Measurements from ENCODE around the gene COG5. TPM values are rescaled to one million over a fixed set of nuclear protein-coding genes. Genes with fewer than 3 reads are reported as not detected.

Gene COG5
- total and polyA plus RNA-seq, 2 experiments from 2014 or later, result 15.4 to 36.5 TPM

DNA sequence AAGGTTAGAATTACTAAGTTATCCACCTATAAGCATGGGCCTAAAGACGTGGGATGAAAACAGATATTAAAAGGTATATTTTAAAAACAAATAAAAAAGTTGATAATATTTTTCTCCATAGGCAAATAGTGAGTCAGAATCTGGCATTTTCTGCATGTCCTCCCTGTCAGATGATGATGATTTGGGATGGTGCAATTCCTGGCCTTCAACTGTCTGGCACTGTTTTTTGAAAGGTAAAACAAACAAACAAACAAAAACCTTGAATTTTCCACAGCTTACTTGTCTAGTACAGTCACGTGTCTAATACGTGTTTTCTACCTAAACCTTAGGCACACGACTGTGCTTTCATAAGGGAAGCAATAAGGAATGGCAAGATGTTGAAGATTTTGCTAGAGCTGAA is 377.5 kb downstream of the COG5 start:
- H3K9me2 ChIP-seq (ENCODE audit: insufficient read depth), result no peaks in the 10 kb centered on the region
- Mint-ChIP-seq H3K4me1 (no peaks in the 10 kb centered on the region), H3K4me3 (no peak overlapping the region), H3K36me3 (ENCODE audit: low read depth) (peaks cover 41% of the 10 kb centered on the region), H3K9me3 (no peaks in the 10 kb centered on the region), H3K27me3 (ENCODE audit: insufficient read depth, low read depth, poor library complexity) (no peaks in the 10 kb centered on the region), H3K27ac (no peak overlapping the region)
- no peak overlapping the region for H3K27ac ChIP-seq (ENCODE audit: low read depth)
- no peak for TF ChIP-seq POLR2AphosphoS5 (IDR thresholded peaks at IDR 0.05; ENCODE audit: low read depth)
- TF ChIP-seq ZNF462 (CRISPR knock-in tag; IDR thresholded peaks at IDR 0.05), result no peak
- no peak for TF ChIP-seq REST (IDR thresholded peaks at IDR 0.05; ENCODE audit: unreplicated experiment)
- no peak overlapping the region for H3K4me3 ChIP-seq
- no peaks in the 10 kb centered on the region for H3F3A ChIP-seq (replicated peaks; ENCODE audit: low read depth)
- H3K27me3 ChIP-seq (ENCODE audit: insufficient read depth), result no peaks in the 10 kb centered on the region
- DNase-seq (ENCODE audit: low spot score) (no peak), ATAC-seq (no peak)
- H3K4me2 ChIP-seq, result no peak overlapping the region
- H2AFZ ChIP-seq, result no peak overlapping the region
- no peaks in the 10 kb centered on the region for H3K79me2 ChIP-seq (replicated peaks; ENCODE audit: insufficient read depth)
- no peaks in the 10 kb centered on the region for H3K4me1 ChIP-seq (ENCODE audit: insufficient read depth)
- H3K36me3 ChIP-seq (ENCODE audit: insufficient read depth), result peaks cover 23% of the 10 kb centered on the region
- no peaks in the 10 kb centered on the region; the same call in 1 of the 2 replicates for H4K20me1 ChIP-seq (replicated peaks; ENCODE audit: insufficient read depth)
